Panc1 (cell line): Measurements from ENCODE around the gene PLET1. TPM values are rescaled to one million over a fixed set of nuclear protein-coding genes. Genes with fewer than 3 reads are reported as not detected.

ENCODE experiments used
- ATAC-seq: fragments of 200-7000 bp; cut with Tn5 transposase; 2 replicates; pipeline ENCODE4 v1.9.1; 2020; ENCODE audit warnings: mild to moderate bottlenecking, moderate library complexity
- BruUV-seq: library from RNA; stranded (reverse); fragments of 400-500 nt; replicated peaks from 2 replicates; lab custom pipeline; 2021; lab: Mats Ljungman, UMichigan
- CTCF ChIA-PET: fragments of 300-600 bp; sonication (Branson Sonifier 250); formaldehyde crosslinking; loops from one replicate; lab custom pipeline; 2022; ENCODE audit warnings: antibody characterized with exemption; lab: Charles Lee
- POLR2A ChIA-PET: fragments of 300-600 bp; sonication (Branson Sonifier 250); formaldehyde crosslinking; loops from one replicate; lab custom pipeline; 2022; ENCODE audit warnings: antibody characterized with exemption; lab: Charles Lee
- DNase-seq: peaks from one replicate; pipeline ENCODE4 v3.0.0-alpha.2; 2010; ENCODE audit warnings: low read depth, low spot score
- H3K27ac ChIP-seq: 2 replicates; pipeline ENCODE4 v1.5.1; 2011; ENCODE audit warnings: mild to moderate bottlenecking, low read length, inconsistent platforms
- H3K27me3 ChIP-seq: fragments of 200-500 bp; sonication (Bioruptor generic); 2 replicates; pipeline ENCODE4 v1.6.0; 2014; ENCODE audit warnings: low read length, inconsistent platforms; ENCODE audit not compliant: control insufficient read depth, insufficient read depth
- H3K36me3 ChIP-seq: fragments of 200-500 bp; sonication (Bioruptor generic); 2 replicates; pipeline ENCODE4 v1.5.1; 2014; ENCODE audit warnings: inconsistent platforms, mild to moderate bottlenecking, low read length, moderate library complexity; ENCODE audit not compliant: control insufficient read depth, insufficient read depth
- H3K4me1 ChIP-seq: 2 replicates; pipeline ENCODE4 v1.5.1; 2011; ENCODE audit warnings: inconsistent platforms, mild to moderate bottlenecking, low read length, moderate library complexity; ENCODE audit not compliant: control insufficient read depth, insufficient read depth
- H3K4me3 ChIP-seq, 2 experiments: 2 replicates each; pipeline ENCODE4 v1.5.1; 2011 to 2012; ENCODE audit warnings: low read depth in 2 of 2, low read length in 2 of 2, mild to moderate bottlenecking in 2 of 2, inconsistent platforms in 1 of 2, moderate library complexity in 1 of 2
- H3K9me3 ChIP-seq: fragments of 200-500 bp; sonication (Bioruptor generic); 2 replicates; pipeline ENCODE4 v1.5.1; 2014; ENCODE audit warnings: low read depth, mild to moderate bottlenecking, inconsistent platforms, low read length, moderate library complexity; ENCODE audit not compliant: control insufficient read depth, insufficient read depth
- POLR2AphosphoS5 ChIP-seq: IDR thresholded peaks from 2 replicates; pipeline ENCODE4 v1.6.1; 2012; ENCODE audit warnings: mild to moderate bottlenecking, low read depth, low read length, moderate library complexity
- SIN3A ChIP-seq: IDR thresholded peaks from 2 replicates; pipeline ENCODE4 v1.6.1; 2012; ENCODE audit warnings: low read depth, mild to moderate bottlenecking, low read length, moderate library complexity, borderline replicate concordance; ENCODE audit not compliant: insufficient read depth
- TCF7L2 ChIP-seq: IDR thresholded peaks from 2 replicates; pipeline ENCODE4 v1.6.1; 2011; ENCODE audit warnings: mild to moderate bottlenecking, low read depth, low read length, inconsistent platforms
- in situ Hi-C: cut with HindIII; loops from 2 replicates; pipeline ENCODE4 v1.10.0; 2016; ENCODE audit warnings: low sequenced_read_pairs, low pct_unique_long_range_greater_than_20kb
- intact Hi-C: fragments of 100-400 bp; cut with micrococcal nuclease; formaldehyde crosslinking; loops from one replicate; pipeline ENCODE4 v1.10.0; 2022; ENCODE audit not compliant: unreplicated experiment
- total RNA-seq: library from RNA; stranded (reverse); gene quantifications from one replicate; pipeline ENCODE4 v1.2.1, GENCODE V29; 2021; ENCODE audit not compliant: unreplicated experiment
- TF ChIP-seq, protein P1 (sequence below): fragments of 450-650 bp; IDR thresholded peaks from 2 replicates; pipeline ENCODE4 v1.5.1; 2017; ENCODE audit warnings: mild to moderate bottlenecking
- TF ChIP-seq, protein P2 (sequence below), 2 experiments: IDR thresholded peaks; 2 replicates each; pipeline ENCODE4 v1.6.1; 2011 to 2012; ENCODE audit warnings: low read depth in 2 of 2, control low read depth in 1 of 2, low read length in 1 of 2, mild to moderate bottlenecking in 1 of 2, moderate library complexity in 1 of 2; ENCODE audit not compliant: insufficient read depth in 1 of 2

Gene PLET1
- total RNA-seq, 1 experiment from 2014 or later, result not detected

- H3K4me3 ChIP-seq, result peak overlapping the region; percentile 73 to 96
- in situ Hi-C loops (no loop called here), intact Hi-C loops (loop anchor here (10.0 kb wide), 1 partner anchor 1057 kb away; no protein-coding TSS in a partner anchor)
- TF ChIP-seq TCF7L2 (no peak), POLR2AphosphoS5 (no peak), SIN3A (no peak)
- TF ChIP-seq, protein P1, sequence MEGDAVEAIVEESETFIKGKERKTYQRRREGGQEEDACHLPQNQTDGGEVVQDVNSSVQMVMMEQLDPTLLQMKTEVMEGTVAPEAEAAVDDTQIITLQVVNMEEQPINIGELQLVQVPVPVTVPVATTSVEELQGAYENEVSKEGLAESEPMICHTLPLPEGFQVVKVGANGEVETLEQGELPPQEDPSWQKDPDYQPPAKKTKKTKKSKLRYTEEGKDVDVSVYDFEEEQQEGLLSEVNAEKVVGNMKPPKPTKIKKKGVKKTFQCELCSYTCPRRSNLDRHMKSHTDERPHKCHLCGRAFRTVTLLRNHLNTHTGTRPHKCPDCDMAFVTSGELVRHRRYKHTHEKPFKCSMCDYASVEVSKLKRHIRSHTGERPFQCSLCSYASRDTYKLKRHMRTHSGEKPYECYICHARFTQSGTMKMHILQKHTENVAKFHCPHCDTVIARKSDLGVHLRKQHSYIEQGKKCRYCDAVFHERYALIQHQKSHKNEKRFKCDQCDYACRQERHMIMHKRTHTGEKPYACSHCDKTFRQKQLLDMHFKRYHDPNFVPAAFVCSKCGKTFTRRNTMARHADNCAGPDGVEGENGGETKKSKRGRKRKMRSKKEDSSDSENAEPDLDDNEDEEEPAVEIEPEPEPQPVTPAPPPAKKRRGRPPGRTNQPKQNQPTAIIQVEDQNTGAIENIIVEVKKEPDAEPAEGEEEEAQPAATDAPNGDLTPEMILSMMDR, result no peak
- TF ChIP-seq, protein P2, sequence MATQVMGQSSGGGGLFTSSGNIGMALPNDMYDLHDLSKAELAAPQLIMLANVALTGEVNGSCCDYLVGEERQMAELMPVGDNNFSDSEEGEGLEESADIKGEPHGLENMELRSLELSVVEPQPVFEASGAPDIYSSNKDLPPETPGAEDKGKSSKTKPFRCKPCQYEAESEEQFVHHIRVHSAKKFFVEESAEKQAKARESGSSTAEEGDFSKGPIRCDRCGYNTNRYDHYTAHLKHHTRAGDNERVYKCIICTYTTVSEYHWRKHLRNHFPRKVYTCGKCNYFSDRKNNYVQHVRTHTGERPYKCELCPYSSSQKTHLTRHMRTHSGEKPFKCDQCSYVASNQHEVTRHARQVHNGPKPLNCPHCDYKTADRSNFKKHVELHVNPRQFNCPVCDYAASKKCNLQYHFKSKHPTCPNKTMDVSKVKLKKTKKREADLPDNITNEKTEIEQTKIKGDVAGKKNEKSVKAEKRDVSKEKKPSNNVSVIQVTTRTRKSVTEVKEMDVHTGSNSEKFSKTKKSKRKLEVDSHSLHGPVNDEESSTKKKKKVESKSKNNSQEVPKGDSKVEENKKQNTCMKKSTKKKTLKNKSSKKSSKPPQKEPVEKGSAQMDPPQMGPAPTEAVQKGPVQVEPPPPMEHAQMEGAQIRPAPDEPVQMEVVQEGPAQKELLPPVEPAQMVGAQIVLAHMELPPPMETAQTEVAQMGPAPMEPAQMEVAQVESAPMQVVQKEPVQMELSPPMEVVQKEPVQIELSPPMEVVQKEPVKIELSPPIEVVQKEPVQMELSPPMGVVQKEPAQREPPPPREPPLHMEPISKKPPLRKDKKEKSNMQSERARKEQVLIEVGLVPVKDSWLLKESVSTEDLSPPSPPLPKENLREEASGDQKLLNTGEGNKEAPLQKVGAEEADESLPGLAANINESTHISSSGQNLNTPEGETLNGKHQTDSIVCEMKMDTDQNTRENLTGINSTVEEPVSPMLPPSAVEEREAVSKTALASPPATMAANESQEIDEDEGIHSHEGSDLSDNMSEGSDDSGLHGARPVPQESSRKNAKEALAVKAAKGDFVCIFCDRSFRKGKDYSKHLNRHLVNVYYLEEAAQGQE (IDR thresholded peaks at IDR 0.05; ENCODE audit: insufficient read depth in 1 of 2, low read depth in 2 of 2, low read length in 1 of 2), result no peak
- H3K27me3 ChIP-seq, result no peaks in the 10 kb centered on the region
- no peaks in the 10 kb centered on the region for H3K9me3 ChIP-seq
- no TSS peak for BruUV-seq
- H3K36me3 ChIP-seq, result peaks cover 2% of the 10 kb centered on the region; the same call in 1 of the 2 replicates
- peaks cover 7% of the 10 kb centered on the region for H3K4me1 ChIP-seq
- ATAC-seq (no peak), DNase-seq (no peak)
- CTCF ChIA-PET, result interaction anchor here (1.0 kb wide), 1 partner anchor 53 kb away, joined by 6 read pairs; no protein-coding TSS in a partner anchor
- peak overlapping the region; percentile 93 for H3K27ac ChIP-seq
- POLR2A ChIA-PET, result interaction anchor here (0.6 kb wide), 1 partner anchor 13 kb away, joined by 3 read pairs; no protein-coding TSS in a partner anchor
Observed at GRCh38 chr11:112227471-112227870, 33.2 kb downstream of the PLET1 start.

- Histone ChIP-seq H3K27ac (peak overlapping the region; percentile 93), H3K9me3 (no peaks in the 10 kb centered on the region), H3K27me3 (no peaks in the 10 kb centered on the region), H3K36me3 (peaks cover 2% of the 10 kb centered on the region; the same call in 1 of the 2 replicates), H3K4me3 (peak overlapping the region; percentile 73 to 96), H3K4me1 (peaks cover 7% of the 10 kb centered on the region)
- TF ChIP-seq, protein P1, result peak; percentile 12
- TF ChIP-seq, protein P2 (IDR thresholded peaks at IDR 0.05; ENCODE audit: insufficient read depth in 1 of 2, low read depth in 2 of 2, low read length in 1 of 2), result no peak
- ChIA-PET POLR2A (interaction anchor here (0.7 kb wide), 1 partner anchor 143 kb away, joined by 9 read pairs; no protein-coding TSS in a partner anchor), CTCF (interaction anchor here (1.0 kb wide), 1 partner anchor 53 kb away, joined by 6 read pairs; no protein-coding TSS in a partner anchor)
- peak; percentile 75 for ATAC-seq
- BruUV-seq, result no TSS peak
- in situ Hi-C loops (no loop called here), intact Hi-C loops (loop anchor here (10.0 kb wide), 1 partner anchor 1058 kb away; no protein-coding TSS in a partner anchor)
- DNase-seq, result no peak
Observed at GRCh38 chr11:112226831-112227401, 33.7 kb downstream of the PLET1 start.
